Trophoblast cell (in vitro differentiated cells and primary cell): ENCODE results near the gene ZNF565.

Experiments used
- DNase-seq, 2 donors: peaks; one replicate each; pipeline ENCODE4 v3.0.0-alpha.2; 2016
- H2AFZ ChIP-seq: 2 replicates; pipeline ENCODE4 v1.6.1; 2013; ENCODE audit warnings: low read length, moderate library complexity, mild to moderate bottlenecking; ENCODE audit not compliant: insufficient read depth, poor library complexity
- H2AK5ac ChIP-seq: 2 replicates; pipeline ENCODE4 v1.6.1; 2013; ENCODE audit warnings: mild to moderate bottlenecking, low read length
- H2BK120ac ChIP-seq: 2 replicates; pipeline ENCODE4 v1.6.1; 2013; ENCODE audit warnings: low read length, mild to moderate bottlenecking, moderate library complexity; ENCODE audit not compliant: insufficient read depth, poor library complexity
- H2BK12ac ChIP-seq: 2 replicates; pipeline ENCODE4 v1.6.1; 2013; ENCODE audit warnings: mild to moderate bottlenecking, low read length, moderate library complexity
- H2BK5ac ChIP-seq: 2 replicates; pipeline ENCODE4 v1.6.1; 2013; ENCODE audit warnings: low read length, low read depth, moderate library complexity, mild to moderate bottlenecking; ENCODE audit not compliant: poor library complexity
- H3K14ac ChIP-seq: 2 replicates; pipeline ENCODE4 v1.6.1; 2013; ENCODE audit warnings: mild to moderate bottlenecking, low read length
- H3K18ac ChIP-seq: 2 replicates; pipeline ENCODE4 v1.6.1; 2013; ENCODE audit warnings: mild to moderate bottlenecking, low read length
- H3K23ac ChIP-seq: 2 replicates; pipeline ENCODE4 v1.6.1; 2013; ENCODE audit warnings: low read length
- H3K27ac ChIP-seq: 2 replicates; pipeline ENCODE4 v1.5.1; 2013; ENCODE audit warnings: low read depth, mild to moderate bottlenecking, inconsistent platforms, low read length, moderate library complexity
- H3K27me3 ChIP-seq: 2 replicates; pipeline ENCODE4 v1.6.1; 2013; ENCODE audit warnings: inconsistent platforms, mild to moderate bottlenecking, low read length, moderate library complexity; ENCODE audit not compliant: insufficient read depth
- H3K36me3 ChIP-seq, 2 experiments: 1 replicate in 1 of 2; 2 replicates in 1 of 2; pipeline ENCODE4 v1.6.1; 2013; ENCODE audit warnings: low read length in 2 of 2, mild to moderate bottlenecking in 2 of 2, moderate library complexity in 1 of 2; ENCODE audit not compliant: insufficient read depth in 2 of 2, control insufficient read depth in 1 of 2
- H3K4ac ChIP-seq: 2 replicates; pipeline ENCODE4 v1.6.1; 2013; ENCODE audit warnings: low read depth, mild to moderate bottlenecking, low read length, moderate library complexity
- H3K4me1 ChIP-seq, 2 experiments: 1 replicate in 1 of 2; 2 replicates in 1 of 2; pipeline ENCODE4 v1.6.1; 2013; ENCODE audit warnings: low read length in 2 of 2, mild to moderate bottlenecking in 2 of 2, moderate library complexity in 1 of 2; ENCODE audit not compliant: insufficient read depth in 2 of 2, control insufficient read depth in 1 of 2
- H3K4me2 ChIP-seq: 2 replicates; pipeline ENCODE4 v1.6.1; 2013; ENCODE audit warnings: inconsistent platforms, mild to moderate bottlenecking, low read length, moderate library complexity
- H3K4me3 ChIP-seq: 2 replicates; pipeline ENCODE4 v1.5.1; 2013; ENCODE audit warnings: mild to moderate bottlenecking, low read depth, low read length, inconsistent platforms
- H3K79me1 ChIP-seq: one replicate; pipeline ENCODE4 v1.6.1; 2013; ENCODE audit warnings: low read length
- H3K79me2 ChIP-seq: 2 replicates; pipeline ENCODE4 v1.6.1; 2013; ENCODE audit warnings: low read length, mild to moderate bottlenecking; ENCODE audit not compliant: control insufficient read depth, insufficient read depth, poor library complexity
- H3K9ac ChIP-seq: 2 replicates; pipeline ENCODE4 v1.6.1; 2013; ENCODE audit warnings: mild to moderate bottlenecking, low read length
- H3K9me3 ChIP-seq: 2 replicates; pipeline ENCODE4 v1.6.1; 2013; ENCODE audit warnings: low read depth, mild to moderate bottlenecking, control low read depth, inconsistent platforms, low read length; ENCODE audit not compliant: insufficient read depth
- H4K12ac ChIP-seq: 2 replicates; pipeline ENCODE4 v1.6.1; 2013; ENCODE audit warnings: low read depth, mild to moderate bottlenecking, low read length, moderate library complexity
- H4K8ac ChIP-seq: 2 replicates; pipeline ENCODE4 v1.6.1; 2013; ENCODE audit warnings: low read depth, mild to moderate bottlenecking, low read length, moderate library complexity
- H4K91ac ChIP-seq: one replicate; pipeline ENCODE4 v1.6.1; 2013; ENCODE audit warnings: low read depth, mild to moderate bottlenecking, low read length, moderate library complexity
- WGBS: extraction: QIAGEN DNeasy Blood & Tissue Kit; methylation state at CpG from one replicate; pipeline ENCODE4 v1.1.7; 2013; ENCODE audit warnings: missing lambda C conversion rate; ENCODE audit not compliant: insufficient read length, insufficient coverage; ENCODE audit errors: extremely low coverage; 5-methylcytosine and 5-hydroxymethylcytosine counted together

Gene ZNF565

DNA sequence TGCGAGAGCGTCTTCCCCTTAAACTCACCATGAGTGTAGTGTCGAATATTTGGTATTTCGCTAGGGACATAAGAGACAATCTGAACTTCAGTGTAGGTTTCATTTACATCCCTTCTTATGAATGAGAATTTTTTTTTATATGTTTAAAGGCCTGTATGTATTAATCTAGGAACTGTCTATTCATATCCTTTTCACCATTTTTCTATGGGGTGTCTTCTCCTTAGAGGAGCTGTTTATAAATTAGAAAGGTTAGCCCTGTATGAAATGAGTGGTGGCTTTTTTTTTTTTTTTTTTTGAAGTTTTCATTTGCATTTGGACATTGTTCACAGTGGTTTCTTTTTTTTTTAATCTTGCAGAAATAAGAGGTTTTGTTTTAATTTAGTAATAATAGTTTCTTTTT lies 8.0 kb upstream of the ZNF565 start:
- Histone ChIP-seq H3K23ac (no peak overlapping the region), H4K91ac (no peak overlapping the region), H3K18ac (no peak overlapping the region), H3K4ac (peak overlapping the region; percentile 82), H3K27me3 (no peaks in the 10 kb centered on the region), H3K79me2 (peaks cover 8% of the 10 kb centered on the region), H3K4me3 (no peak overlapping the region), H4K12ac (no peak overlapping the region), H2BK12ac (no peak overlapping the region), H3K4me1 (no peaks in the 10 kb centered on the region), H4K8ac (no peak overlapping the region), H3K79me1 (no peaks in the 10 kb centered on the region), H3K9ac (no peak overlapping the region), H3K36me3 (peaks cover 27 to 29% of the 10 kb centered on the region in 2 experiments), H2AFZ (no peak overlapping the region), H2AK5ac (no peak overlapping the region), H2BK120ac (no peak overlapping the region), H3K27ac (no peak overlapping the region), H2BK5ac (no peak overlapping the region), H3K4me2 (no peak overlapping the region), H3K9me3 (no peaks in the 10 kb centered on the region), H3K14ac (no peak overlapping the region)
- no peak for DNase-seq
- WGBS = no CpG with 5 or more reads among the region's 4 CpGs

DNA sequence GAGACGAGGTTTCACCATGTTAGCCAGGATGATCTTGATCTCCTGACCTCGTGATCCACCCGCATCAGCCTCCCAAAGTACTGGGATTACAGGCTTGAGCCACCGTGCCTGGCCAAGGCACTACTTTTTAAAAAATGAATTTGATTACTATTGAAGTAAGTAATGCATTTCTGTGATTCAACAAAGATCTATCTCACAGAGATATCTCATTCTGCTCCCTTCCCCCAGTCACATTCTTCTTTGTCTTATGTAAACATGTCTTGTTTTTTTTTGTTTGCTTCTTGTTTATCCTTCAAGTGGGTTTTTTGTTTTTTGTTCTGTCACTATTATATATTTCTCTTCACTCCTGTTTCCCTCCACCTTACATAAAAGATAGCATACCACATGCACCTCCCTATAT lies 7.0 kb upstream of the ZNF565 start:
- peak; percentile 61 to 74 for DNase-seq
- Histone ChIP-seq H3K79me1 (no peaks in the 10 kb centered on the region), H3K36me3 (peaks cover 22 to 24% of the 10 kb centered on the region in 2 experiments), H3K23ac (no peak overlapping the region), H4K8ac (no peak overlapping the region), H4K12ac (no peak overlapping the region), H2BK5ac (no peak overlapping the region), H2AK5ac (no peak overlapping the region), H3K4me1 (peaks cover 0 to 2% of the 10 kb centered on the region in 2 experiments), H3K9ac (no peak overlapping the region), H3K14ac (no peak overlapping the region), H4K91ac (no peak overlapping the region), H3K4ac (no peak overlapping the region), H3K18ac (no peak overlapping the region), H3K4me2 (no peak overlapping the region), H3K79me2 (peaks cover 10% of the 10 kb centered on the region), H3K4me3 (no peak overlapping the region), H3K27ac (no peak overlapping the region), H3K9me3 (no peaks in the 10 kb centered on the region), H3K27me3 (no peaks in the 10 kb centered on the region), H2BK12ac (no peak overlapping the region), H2AFZ (no peak overlapping the region), H2BK120ac (no peak overlapping the region)
- no CpG with 5 or more reads among the region's 4 CpGs for WGBS

DNA sequence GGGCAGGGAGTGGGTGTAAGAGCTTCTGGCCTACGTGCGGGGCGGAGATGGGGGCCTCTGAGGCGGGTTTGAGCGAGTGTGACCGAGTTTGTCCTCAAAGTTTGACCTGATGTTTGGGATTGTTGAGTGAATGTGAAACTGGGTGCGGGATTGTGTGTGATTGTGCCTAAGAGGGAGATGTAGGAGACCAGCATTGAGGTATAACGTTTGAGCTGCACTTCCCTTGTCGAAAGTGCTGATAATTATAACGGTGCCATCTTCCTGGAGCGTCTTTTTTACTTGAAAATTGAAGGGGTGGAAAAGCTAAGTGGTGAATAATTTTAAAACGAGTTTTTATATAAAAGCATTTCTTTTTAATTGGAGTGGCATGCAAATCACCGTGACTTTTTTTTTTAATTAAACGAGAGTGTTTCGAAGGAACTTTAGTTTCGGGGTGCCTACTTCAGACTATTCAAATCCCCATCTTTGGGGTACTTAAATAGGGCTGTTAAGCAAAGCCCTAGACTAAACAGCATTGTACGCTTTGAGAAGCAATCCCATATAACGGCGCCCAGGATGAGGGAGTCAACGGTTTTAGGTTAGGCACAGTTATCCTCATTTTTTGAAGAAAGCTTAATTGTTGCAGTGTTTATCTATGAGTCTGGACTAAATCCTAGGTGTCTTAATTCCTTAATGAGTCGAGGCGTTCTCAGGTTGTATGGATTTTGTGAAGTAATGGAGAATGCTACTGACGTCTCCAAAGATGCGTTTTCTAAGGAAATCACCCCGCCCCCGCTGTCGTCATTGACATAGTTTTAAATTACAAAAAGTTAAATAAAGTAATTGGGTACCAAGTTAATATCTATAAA lies 1.0 kb upstream of the ZNF565 start:
- Histone ChIP-seq H2AK5ac (peak overlapping the region; percentile 33), H3K4me3 (peak overlapping the region; percentile 81), H4K8ac (peak overlapping the region; percentile 98), H2BK5ac (peak overlapping the region; percentile 55), H3K18ac (peak overlapping the region; percentile 72), H3K4ac (peak overlapping the region; percentile 63), H3K4me2 (peak overlapping the region; percentile 93), H4K91ac (peak overlapping the region; percentile 96), H3K79me1 (peaks cover 11% of the 10 kb centered on the region), H3K27ac (peak overlapping the region; percentile 63), H4K12ac (peak overlapping the region; percentile 93), H3K27me3 (no peaks in the 10 kb centered on the region), H3K9ac (peak overlapping the region; percentile 93), H3K4me1 (peaks cover 5 to 9% of the 10 kb centered on the region in 2 experiments), H3K36me3 (peaks cover 2 to 5% of the 10 kb centered on the region in 2 experiments), H3K9me3 (no peaks in the 10 kb centered on the region), H3K14ac (peak overlapping the region; percentile 92), H2AFZ (peak overlapping the region; percentile 73), H3K23ac (no peak overlapping the region), H3K79me2 (peaks cover 20% of the 10 kb centered on the region), H2BK120ac (peak overlapping the region; percentile 76), H2BK12ac (no peak overlapping the region)
- peak in 1 of 2 donors; percentile 78 for DNase-seq
- WGBS = no CpG with 5 or more reads among the region's 27 CpGs

DNA sequence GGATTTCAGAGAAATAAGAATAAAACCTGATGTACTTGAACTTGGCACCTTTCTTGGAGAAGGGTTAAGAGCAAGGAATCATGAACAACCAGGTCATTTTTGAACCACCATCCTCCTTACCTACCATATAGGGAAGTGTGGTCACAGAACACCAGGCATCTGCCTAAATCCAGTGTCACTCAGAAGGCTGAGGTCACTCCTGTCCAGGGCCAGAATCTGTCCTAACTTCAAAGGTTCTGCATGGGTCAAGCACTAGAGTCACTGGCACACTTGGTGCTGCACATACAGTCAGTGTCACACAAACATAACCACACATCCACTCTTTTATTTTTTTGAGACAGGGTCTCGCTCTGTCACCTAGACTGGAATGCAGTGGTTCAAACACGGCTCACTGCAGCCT lies 1.6 kb downstream of the ZNF565 start:
- Histone ChIP-seq H4K91ac (no peak overlapping the region), H2BK5ac (no peak overlapping the region), H3K4me2 (no peak overlapping the region), H3K14ac (no peak overlapping the region), H3K4me3 (no peak overlapping the region), H3K4ac (no peak overlapping the region), H3K9me3 (no peaks in the 10 kb centered on the region), H3K9ac (no peak overlapping the region), H4K12ac (no peak overlapping the region), H3K23ac (no peak overlapping the region), H3K4me1 (peaks cover 5 to 9% of the 10 kb centered on the region in 2 experiments), H3K36me3 (no peaks in the 10 kb centered on the region), H2AK5ac (no peak overlapping the region), H2BK12ac (no peak overlapping the region), H3K27me3 (no peaks in the 10 kb centered on the region), H4K8ac (no peak overlapping the region), H3K18ac (no peak overlapping the region), H3K79me2 (peaks cover 16% of the 10 kb centered on the region), H2AFZ (no peak overlapping the region), H2BK120ac (no peak overlapping the region), H3K79me1 (peaks cover 11% of the 10 kb centered on the region), H3K27ac (no peak overlapping the region)
- no CpG with 5 or more reads among the region's 2 CpGs for WGBS
- no peak for DNase-seq
